HepG2 (cell line): Measurements from ENCODE around the gene RAB6A. TPM values are rescaled to one million over a fixed set of nuclear protein-coding genes. Genes with fewer than 3 reads are reported as not detected.

Experiments
- BORCS8-MEF2B ChIP-seq: sonication (generic); formaldehyde crosslinking; IDR thresholded peaks from 2 replicates; pipeline ENCODE4 v1.8.0; 2022; ENCODE audit warnings: mild to moderate bottlenecking, missing genetic modification reagents
- CBX5 ChIP-seq: sonication (generic); formaldehyde crosslinking; IDR thresholded peaks from 2 replicates; pipeline ENCODE4 v1.4.0; 2020; ENCODE audit warnings: missing genetic modification reagents, borderline replicate concordance
- HOXA3 ChIP-seq: sonication (generic); formaldehyde crosslinking; IDR thresholded peaks from 2 replicates; pipeline ENCODE4 v1.5.0; 2020; ENCODE audit warnings: missing genetic modification reagents
- HOXA5 ChIP-seq: sonication (generic); formaldehyde crosslinking; IDR thresholded peaks from 2 replicates; pipeline ENCODE4 v1.4.0; 2020; ENCODE audit warnings: missing genetic modification reagents
- KDM3A ChIP-seq: IDR thresholded peaks from 2 replicates; pipeline ENCODE4 v1.6.1; 2018; ENCODE audit warnings: low read depth, missing compliant biosample characterization
- MAZ ChIP-seq, 2 experiments: sonication (generic) in 1 of 2; formaldehyde crosslinking in 1 of 2; IDR thresholded peaks; 2 replicates each; pipeline versions ENCODE4 v1.5.0 to v1.6.1; 2012 to 2020; ENCODE audit warnings: low read depth in 2 of 2, mild to moderate bottlenecking in 2 of 2, borderline replicate concordance in 1 of 2, improper control_type of control experiment in 1 of 2, low read length in 1 of 2, missing genetic modification reagents in 1 of 2, moderate library complexity in 1 of 2
- NFE2L1 ChIP-seq: sonication (generic); formaldehyde crosslinking; IDR thresholded peaks from 2 replicates; pipeline ENCODE4 v1.4.0; 2020; ENCODE audit warnings: missing genetic modification reagents, mild to moderate bottlenecking, borderline replicate concordance
- NR0B2 ChIP-seq: sonication (generic); formaldehyde crosslinking; IDR thresholded peaks from 2 replicates; pipeline ENCODE4 v1.4.0; 2020; ENCODE audit warnings: mild to moderate bottlenecking, missing genetic modification reagents
- PCBP1 ChIP-seq: fragments of 200-400 bp; formaldehyde crosslinking; IDR thresholded peaks from 2 replicates; pipeline ENCODE4 v1.6.1; 2017; ENCODE audit warnings: mild to moderate bottlenecking, low read depth, low read length, borderline replicate concordance
- POGZ ChIP-seq: sonication (generic); formaldehyde crosslinking; IDR thresholded peaks from 2 replicates; pipeline ENCODE4 v1.4.0; 2020; ENCODE audit warnings: mild to moderate bottlenecking, missing genetic modification reagents
- PRPF4 ChIP-seq: fragments of 200-400 bp; formaldehyde crosslinking; IDR thresholded peaks from 2 replicates; pipeline ENCODE4 v1.6.1; 2016; ENCODE audit warnings: low read length, low read depth; ENCODE audit not compliant: poor library complexity, severe bottlenecking
- RNF2 ChIP-seq: fragments of 450-650 bp; conservative IDR thresholded peaks from 2 replicates; pipeline ENCODE4 v1.6.1; 2016; ENCODE audit warnings: low read depth
- SMC3 ChIP-seq: IDR thresholded peaks from 2 replicates; pipeline ENCODE4 v1.6.1; 2011; ENCODE audit warnings: low read length, improper control_type of control experiment
- SNRNP70 ChIP-seq: fragments of 200-400 bp; formaldehyde crosslinking; IDR thresholded peaks from 2 replicates; pipeline ENCODE4 v1.6.1; 2017; ENCODE audit warnings: mild to moderate bottlenecking, low read depth, low read length, moderate library complexity
- SOX13 ChIP-seq, 3 experiments: fragments of 450-650 bp in 1 of 3; sonication (generic) in 1 of 3; formaldehyde crosslinking in 1 of 3; IDR thresholded peaks in 2 of 3; conservative IDR thresholded peaks in 1 of 3; 2 replicates each; pipeline versions ENCODE4 v1.5.0 to v1.6.1; 2016 to 2020; ENCODE audit warnings: antibody characterized with exemption in 1 of 3, mild to moderate bottlenecking in 1 of 3, missing compliant biosample characterization in 1 of 3, missing genetic modification reagents in 1 of 3, moderate library complexity in 1 of 3
- TEAD3 ChIP-seq: optimal IDR thresholded peaks from 2 replicates; pipeline ENCODE3; 2016; ENCODE audit warnings: borderline replicate concordance
- THAP11 ChIP-seq: IDR thresholded peaks from 2 replicates; pipeline ENCODE4 v1.6.1; 2016; ENCODE audit warnings: missing biosample characterization, missing genetic modification reagents
- ZNF138 ChIP-seq: sonication (generic); formaldehyde crosslinking; IDR thresholded peaks from 2 replicates; pipeline ENCODE4 v1.5.0; 2020; ENCODE audit warnings: mild to moderate bottlenecking, low read depth, missing genetic modification reagents
- ZNF3 ChIP-seq: IDR thresholded peaks from 2 replicates; pipeline ENCODE4 v1.7.0; 2017; ENCODE audit warnings: inconsistent platforms
- ZNF552 ChIP-seq: sonication (generic); formaldehyde crosslinking; IDR thresholded peaks from 2 replicates; pipeline ENCODE4 v1.9.0; 2022; ENCODE audit warnings: missing genetic modification reagents, mild to moderate bottlenecking, borderline replicate concordance
- ZNF577 ChIP-seq: sonication (generic); formaldehyde crosslinking; IDR thresholded peaks from 2 replicates; pipeline ENCODE4 v1.4.0; 2020; ENCODE audit warnings: mild to moderate bottlenecking, low read depth, missing genetic modification reagents, borderline replicate concordance
- ZNF687 ChIP-seq: sonication (generic); formaldehyde crosslinking; IDR thresholded peaks from 2 replicates; pipeline ENCODE4 v1.5.1; 2020; ENCODE audit warnings: mild to moderate bottlenecking, missing genetic modification reagents, moderate library complexity
- polyA plus RNA-seq, 8 experiments: library from polyadenylated mRNA; depleted of rRNA in 3 of 8; stranded (reverse) in 7 of 8; unstranded in 1 of 8; fragments of >200 nt; fragmentation: Illumina TruSeq in 4 of 8; extraction: Trizol in 4 of 8; gene quantifications; 2 replicates each; pipeline versions ENCODE4 v1.2.1 to v1.2.3, GENCODE V29; 2011 to 2016; ENCODE audit warnings: low read depth in 4 of 8, missing spikeins in 1 of 8, mixed read lengths in 1 of 8; ENCODE audit not compliant: insufficient read depth in 1 of 8
- total RNA-seq, 5 experiments: library from RNA; depleted of rRNA; stranded (reverse); fragments of >200 nt; fragmentation: Illumina TruSeq; extraction: Trizol; gene quantifications; 2 replicates each; pipeline ENCODE4 v1.2.3, GENCODE V29; 2016; ENCODE audit warnings: low read depth in 1 of 5
- TF ChIP-seq, protein P1 (sequence below): sonication (generic); formaldehyde crosslinking; IDR thresholded peaks from 2 replicates; pipeline ENCODE4 v1.4.0; 2020; ENCODE audit warnings: missing genetic modification reagents, borderline replicate concordance

Gene RAB6A
- total and polyA plus RNA-seq, 2 of the 13 experiments (the other 11 are each of a cell fraction or from before 2014, with no cell fraction given), result 74.3 to 121 TPM

DNA sequence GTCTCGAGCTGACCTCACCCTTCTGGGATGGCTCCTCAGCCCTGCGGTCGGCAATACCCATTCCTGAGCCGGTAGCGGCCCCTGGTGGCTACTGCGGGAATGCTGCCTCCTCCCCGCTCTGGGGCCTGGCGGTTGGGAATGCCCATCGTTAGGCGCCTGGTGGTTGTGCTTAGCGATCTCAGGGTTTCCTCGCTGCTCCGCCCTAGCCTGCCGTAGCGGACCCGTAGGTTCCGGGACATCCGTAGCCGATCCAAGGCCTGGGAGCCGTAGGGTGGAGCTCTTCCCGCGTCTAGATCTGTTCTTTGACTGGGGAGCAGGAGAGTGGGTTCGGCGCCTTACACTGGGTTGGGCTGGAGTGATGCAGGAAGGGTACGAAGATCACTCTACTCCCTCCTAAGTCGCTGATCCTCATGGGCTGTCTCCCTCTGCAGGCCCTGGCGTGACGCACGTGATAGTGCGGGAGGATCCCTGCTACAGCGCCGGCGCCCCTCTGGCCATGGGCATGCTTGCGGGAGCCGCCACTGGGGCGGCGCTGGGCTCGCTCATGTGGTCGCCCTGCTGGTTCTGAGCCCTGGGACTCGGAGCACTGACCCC lies 99.7 kb downstream of the RAB6A start (continued):
- peak; percentile 68 for TF ChIP-seq ZNF687
- 0 out of 2 replicates have a peak, but pooled peaks have one; percentile 36 for TF ChIP-seq CBX5 (CRISPR knock-in tag)
- TF ChIP-seq ZNF3, result no peak
- TF ChIP-seq THAP11 (CRISPR knock-in tag), result peak; percentile 53; the same call in 1 of the 2 replicates
- 0 out of 2 replicates have a peak, but pooled peaks have one; percentile 43 for TF ChIP-seq KDM3A (CRISPR knock-in tag)
- TF ChIP-seq BORCS8-MEF2B, result 0 out of 2 replicates have a peak, but pooled peaks have one; percentile 77
- TF ChIP-seq ZNF138, result no peak
- peak; percentile 74 for TF ChIP-seq TEAD3 (CRISPR knock-in tag)
- no peak for TF ChIP-seq MAZ (IDR thresholded peaks at IDR 0.05; ENCODE audit: borderline replicate concordance, low read depth, low read length)
- 0 out of 2 replicates have a peak, but pooled peaks have one; percentile 36 for TF ChIP-seq MAZ (CRISPR knock-in tag; IDR thresholded peaks at IDR 0.05; ENCODE audit: low read depth)
- TF ChIP-seq ZNF552 (CRISPR knock-in tag), result no peak
- TF ChIP-seq PRPF4, result peak; percentile 96
- TF ChIP-seq NFE2L1 (CRISPR knock-in tag), result peak; percentile 33; the same call in 1 of the 2 replicates
- no peak for TF ChIP-seq SOX13 (IDR thresholded peaks at IDR 0.05)
- TF ChIP-seq SOX13 (CRISPR knock-in tag; conservative IDR thresholded peaks at IDR 0.05 in 1 of 2, IDR thresholded peaks at IDR 0.05 in 1 of 2), result 0 out of 4 replicates have a peak, but pooled peaks of 1 of the 2 experiments have one; percentile 12
- TF ChIP-seq HOXA3 (CRISPR knock-in tag), result peak; percentile 50
- TF ChIP-seq NR0B2 (CRISPR knock-in tag), result 0 out of 2 replicates have a peak, but pooled peaks have one; percentile 71
- peak; percentile 73 for TF ChIP-seq SMC3
- no peak for TF ChIP-seq RNF2
- TF ChIP-seq, protein P1, sequence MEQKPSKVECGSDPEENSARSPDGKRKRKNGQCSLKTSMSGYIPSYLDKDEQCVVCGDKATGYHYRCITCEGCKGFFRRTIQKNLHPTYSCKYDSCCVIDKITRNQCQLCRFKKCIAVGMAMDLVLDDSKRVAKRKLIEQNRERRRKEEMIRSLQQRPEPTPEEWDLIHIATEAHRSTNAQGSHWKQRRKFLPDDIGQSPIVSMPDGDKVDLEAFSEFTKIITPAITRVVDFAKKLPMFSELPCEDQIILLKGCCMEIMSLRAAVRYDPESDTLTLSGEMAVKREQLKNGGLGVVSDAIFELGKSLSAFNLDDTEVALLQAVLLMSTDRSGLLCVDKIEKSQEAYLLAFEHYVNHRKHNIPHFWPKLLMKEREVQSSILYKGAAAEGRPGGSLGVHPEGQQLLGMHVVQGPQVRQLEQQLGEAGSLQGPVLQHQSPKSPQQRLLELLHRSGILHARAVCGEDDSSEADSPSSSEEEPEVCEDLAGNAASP (CRISPR knock-in tag), result 0 out of 2 replicates have a peak, but pooled peaks have one; percentile 35
- TF ChIP-seq HOXA5, result 0 out of 2 replicates have a peak, but pooled peaks have one; percentile 42
- 0 out of 2 replicates have a peak, but pooled peaks have one; percentile 22 for TF ChIP-seq PCBP1
- peak; percentile 86 for TF ChIP-seq POGZ (CRISPR knock-in tag)
- TF ChIP-seq SNRNP70, result no peak
- no peak for TF ChIP-seq ZNF577 (CRISPR knock-in tag)
